Fibroblast of skin of abdomen (primary cell): ENCODE data around the gene DCAF6.
A peak's percentile ranks its signal among the peaks of the same experiment; 100 is the strongest.

Experiments used
- DNase-seq: peaks from one replicate; pipeline ENCODE4 v3.0.0-alpha.2; 2013

DCAF6 gene

DNA sequence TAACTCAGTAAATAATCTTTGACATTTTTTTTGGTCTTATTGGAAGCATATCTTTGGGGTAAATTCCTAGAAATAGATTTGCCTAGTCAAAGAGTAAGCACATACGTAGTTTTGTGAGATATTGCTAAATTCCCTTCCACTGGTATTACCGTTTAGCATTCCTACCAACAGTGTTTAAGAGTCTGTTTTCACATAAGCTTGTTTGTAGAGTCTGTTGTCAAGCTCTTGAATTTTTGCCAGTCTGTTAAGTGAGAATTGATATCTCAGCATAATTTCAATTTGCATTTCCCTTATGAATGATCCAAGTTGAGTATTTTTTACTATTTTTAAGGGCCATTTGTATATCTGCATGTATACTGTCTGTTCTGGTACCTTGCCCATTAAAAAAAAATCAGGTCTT is 37.3 kb downstream of the DCAF6 start:
- DNase-seq = no peak

DNA sequence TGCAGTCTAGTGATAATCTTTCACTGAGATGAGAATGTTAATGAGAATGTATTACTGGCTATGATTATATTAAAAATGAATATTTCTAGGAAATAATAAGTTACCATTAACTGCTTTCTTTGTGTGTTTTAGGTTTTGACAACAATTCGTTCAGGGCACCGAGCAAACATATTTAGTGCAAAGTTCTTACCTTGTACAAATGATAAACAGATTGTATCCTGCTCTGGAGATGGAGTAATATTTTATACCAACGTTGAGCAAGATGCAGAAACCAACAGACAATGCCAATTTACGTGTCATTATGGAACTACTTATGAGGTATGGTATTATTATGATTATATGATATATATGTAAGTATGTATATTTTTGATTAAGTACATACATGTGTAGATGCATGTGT is 38.2 kb downstream of the DCAF6 start:
- DNase-seq = no peak

DNA sequence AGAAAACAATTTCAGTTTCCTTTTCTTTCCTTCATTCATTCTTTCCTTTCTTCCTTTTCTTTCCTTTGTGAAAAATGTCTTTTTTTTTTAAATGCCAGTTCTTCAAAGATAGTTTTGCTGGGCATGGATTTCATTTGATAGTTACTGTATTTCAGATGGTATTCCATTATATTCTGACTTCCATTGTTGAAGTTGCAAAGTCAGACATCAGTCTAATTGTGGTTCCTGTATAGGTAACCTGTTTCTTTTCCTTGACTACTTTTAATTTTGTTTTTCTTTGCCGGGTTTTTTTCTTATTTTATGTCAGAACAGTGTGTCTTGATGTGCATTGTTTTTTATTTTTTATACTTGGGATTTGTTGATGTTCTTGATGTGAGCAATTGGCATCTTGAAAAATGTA is 40.8 kb downstream of the DCAF6 start:
- no peak for DNase-seq

DNA sequence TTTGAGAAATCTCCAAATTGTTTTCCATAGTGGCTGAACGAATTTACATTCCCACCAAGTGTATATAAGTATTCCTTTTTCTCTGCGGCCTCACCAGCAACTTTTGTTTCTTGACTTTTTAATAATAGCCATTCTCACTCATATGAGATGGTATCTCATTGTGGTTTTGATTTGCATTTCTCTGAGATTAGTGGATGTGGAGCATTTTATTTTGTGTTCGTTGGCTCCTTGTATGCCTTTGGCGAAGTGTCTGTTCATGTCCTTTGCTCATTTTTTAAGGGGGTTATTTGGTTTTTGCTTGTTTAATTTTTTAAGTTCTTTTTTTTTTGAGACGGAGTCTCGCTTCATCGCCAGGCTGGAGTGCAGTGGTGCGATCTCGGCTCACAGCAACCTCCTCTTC is 45.5 kb downstream of the DCAF6 start:
- DNase-seq = peak; percentile 15

DNA sequence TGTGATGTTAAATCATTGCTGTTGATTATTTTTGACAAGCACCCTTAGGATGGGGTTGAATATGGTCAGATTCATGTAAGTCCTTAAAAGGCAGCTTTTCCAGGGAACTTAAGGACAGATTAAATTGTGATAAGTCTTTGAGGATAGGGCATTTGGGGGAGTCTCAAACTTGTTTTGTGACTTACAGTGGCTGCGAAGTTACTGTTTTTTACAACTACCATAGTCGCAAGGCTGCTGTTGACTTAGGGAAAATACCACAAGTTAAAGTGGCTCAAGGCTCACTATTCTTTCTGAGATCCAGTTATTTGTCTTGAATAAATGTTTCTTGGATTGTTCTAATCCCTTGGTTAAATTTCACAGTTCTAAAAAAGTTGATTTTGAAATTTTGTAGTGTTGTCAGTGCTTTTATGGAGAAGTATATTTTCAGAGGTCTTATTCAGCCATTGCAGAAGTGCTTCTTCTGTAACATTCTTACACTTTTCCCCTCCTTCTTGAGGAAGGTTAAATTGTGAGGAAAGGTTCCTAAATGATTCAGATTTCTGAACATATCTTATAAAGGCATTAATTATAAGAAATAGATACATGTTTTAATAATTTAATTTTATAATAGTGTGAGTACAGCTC is 47.4 kb downstream of the DCAF6 start:
- DNase-seq = no peak

DNA sequence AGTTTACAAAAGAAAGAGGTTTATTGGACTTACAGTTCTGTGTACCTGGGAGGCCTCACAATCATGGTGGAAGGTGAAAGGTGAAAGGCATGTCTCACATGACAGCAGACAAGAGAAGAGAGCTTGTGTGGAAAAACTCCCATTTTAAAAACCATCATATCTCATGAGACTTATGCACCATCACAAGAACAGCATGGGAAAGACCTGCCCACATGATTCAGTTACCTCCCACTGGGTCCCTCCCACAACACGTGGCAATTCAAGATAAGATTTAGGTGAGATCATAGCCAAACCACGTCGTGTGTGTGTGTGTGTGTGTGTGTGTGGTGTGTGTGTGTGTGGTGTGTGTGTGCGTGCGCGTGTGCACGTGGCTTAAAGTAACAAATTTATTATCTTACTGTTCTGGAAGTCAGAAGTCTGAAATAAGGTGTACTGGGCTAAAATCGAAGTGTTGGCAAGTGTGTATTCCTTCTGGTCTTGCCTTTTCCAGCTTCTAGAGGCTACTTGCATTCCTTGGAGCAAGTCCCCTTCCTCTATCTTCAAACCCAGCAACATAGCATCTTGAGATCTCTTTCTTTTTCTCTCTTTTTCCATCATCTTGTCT is 48.5 kb downstream of the DCAF6 start:
- DNase-seq = no peak

DNA sequence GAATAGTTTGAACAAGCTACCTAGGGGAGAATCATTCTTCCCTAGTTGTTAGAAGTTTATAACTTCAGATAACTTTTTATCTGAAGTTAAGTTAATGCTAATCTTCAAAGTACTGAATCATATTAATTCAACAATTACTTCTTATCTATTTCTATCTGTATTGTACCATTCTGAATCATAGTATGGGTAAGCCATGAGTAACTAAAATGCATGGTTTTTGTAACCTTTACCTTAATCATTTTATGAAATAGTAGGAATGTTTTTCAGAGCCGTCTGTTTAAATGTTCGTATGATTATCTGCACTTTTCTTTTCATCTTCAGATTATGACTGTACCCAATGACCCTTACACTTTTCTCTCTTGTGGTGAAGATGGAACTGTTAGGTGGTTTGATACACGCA is 50.7 kb downstream of the DCAF6 start:
- DNase-seq = no peak

DNA sequence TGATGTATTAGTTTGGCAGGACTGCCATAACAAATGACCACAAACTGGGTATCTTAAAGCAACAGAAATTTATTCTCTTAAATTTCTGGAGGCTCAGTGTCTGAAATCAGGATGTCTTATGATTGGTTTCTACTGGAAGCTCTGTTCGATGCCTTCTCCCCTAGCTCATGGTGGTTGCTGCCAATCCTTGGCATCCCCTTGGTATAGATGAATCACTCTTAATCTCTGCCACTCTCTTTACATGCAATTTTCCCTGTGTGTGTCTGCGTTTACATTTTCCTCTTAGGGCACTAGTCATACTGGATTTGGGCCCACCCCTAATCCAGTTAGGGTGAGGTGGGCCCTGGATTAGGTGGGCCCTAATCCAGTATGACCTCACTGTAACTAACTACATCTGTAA is 55.1 kb downstream of the DCAF6 start:
- no peak for DNase-seq

DNA sequence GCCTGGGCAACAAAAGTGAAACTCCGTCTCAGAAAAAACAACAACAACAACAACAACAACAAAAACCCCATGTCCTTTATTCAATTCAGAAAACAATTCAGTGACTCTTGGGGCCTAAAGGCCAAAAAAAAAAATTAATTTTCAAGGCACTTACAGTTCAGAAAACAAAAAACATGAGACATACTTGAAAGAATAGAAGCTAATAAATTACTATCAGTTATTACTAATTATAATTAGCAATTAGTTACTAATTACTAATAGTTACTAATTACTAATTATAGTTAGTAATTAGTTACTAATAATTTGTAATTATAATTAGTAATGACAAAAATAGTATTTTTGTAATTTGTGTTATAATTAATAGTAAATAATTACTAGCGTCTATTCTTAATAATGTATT is 57.2 kb downstream of the DCAF6 start:
- no peak for DNase-seq

DNA sequence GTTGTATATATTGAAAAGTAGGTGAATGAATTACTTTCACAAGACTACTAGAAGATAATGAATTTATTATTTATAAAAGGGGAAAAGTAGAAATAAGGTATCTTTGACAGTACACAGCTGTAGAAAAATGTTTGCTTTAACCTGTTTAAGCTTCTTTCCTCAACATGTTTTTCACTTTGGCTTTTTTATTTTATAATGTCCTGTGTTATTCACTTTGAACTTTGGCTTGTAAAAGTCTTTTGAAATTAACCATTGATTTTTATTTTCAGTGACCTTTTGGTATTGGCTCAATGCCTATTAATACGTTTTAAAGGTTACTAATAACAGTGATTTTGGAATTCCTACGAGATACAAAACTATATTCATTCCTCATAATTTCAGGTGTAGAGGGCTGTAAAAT is 58.1 kb downstream of the DCAF6 start:
- DNase-seq = no peak

DNA sequence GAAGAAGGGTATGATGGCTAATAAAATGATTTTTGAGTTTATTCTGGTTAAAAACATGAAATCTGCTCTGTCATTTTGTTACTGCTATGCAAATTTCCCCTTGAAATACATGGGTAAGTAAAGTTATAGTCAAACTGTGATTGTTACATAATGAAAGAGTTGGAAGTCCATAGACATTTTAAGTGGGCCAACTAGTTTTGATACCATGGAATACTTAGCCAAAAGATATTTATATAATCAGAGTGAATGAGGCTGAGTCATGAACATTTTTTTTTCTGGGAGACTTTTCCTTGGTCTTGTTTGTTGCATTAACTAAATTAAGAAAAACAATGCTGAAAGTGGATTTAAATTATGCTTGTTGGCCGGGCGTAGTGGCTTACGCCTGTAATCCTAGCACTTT is 58.6 kb downstream of the DCAF6 start:
- DNase-seq = no peak

DNA sequence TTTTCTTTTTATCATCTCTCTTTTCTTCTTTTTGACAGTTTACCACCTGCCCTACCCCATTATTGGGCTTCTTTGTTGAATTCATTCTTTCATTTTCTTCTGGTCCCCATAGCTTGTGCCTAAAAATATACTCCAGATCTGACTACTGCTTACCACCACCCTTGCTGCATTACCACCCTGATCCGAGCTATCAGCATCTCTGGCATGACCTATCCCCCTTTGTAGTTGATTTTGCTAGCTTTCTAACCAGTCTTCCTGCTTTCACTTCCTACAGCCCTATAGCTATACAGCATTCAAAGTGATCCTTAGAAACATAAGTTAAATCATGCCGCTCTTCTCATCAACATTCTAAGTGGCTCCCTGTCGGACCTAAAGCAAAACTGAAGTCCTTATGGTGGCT is 59.8 kb downstream of the DCAF6 start:
- no peak for DNase-seq

DNA sequence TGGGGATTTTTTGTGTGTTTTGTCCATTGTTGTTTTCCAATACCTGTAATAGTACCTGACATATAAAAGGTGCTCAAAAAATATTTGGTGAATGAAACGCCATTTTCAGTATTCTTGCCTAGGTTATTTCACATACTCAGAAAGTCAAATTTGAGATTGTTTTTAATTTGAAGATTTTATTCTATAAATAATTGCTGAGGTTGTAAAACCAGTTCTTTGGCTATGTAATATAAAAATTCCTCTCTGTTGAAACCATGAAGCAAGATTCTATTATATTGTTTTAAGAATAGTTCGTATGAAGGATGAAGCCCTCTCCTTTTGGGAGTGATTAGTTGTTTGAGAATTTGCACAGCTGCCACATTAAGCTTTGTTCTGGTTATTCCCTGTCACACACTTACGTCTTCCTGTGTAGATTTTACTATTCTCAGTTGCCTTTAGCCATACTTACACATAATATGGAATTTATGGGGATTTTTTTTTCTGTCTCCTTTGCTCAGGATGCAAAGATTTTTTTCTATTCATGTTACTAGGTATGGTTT is 60.6 kb downstream of the DCAF6 start:
- no peak for DNase-seq

DNA sequence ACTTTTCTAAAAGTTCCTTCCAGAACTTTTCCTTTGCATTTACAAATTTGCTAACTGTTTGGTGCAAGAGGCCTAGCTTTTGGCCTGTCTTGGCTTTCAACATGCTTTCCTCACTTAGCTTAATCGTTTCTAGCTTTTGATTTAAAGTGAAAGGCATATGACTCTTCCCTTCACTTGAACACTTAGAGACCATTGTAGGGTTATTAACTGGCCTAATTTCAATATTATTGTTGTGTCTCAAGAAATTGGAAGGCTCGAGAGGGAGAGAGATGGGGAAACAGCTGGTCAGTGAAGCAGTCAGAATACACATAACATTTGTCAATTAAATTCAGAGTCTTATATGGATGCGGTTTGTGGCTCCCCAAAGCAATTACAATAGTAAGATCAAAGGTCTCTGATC is 63.4 kb downstream of the DCAF6 start:
- no peak for DNase-seq

DNA sequence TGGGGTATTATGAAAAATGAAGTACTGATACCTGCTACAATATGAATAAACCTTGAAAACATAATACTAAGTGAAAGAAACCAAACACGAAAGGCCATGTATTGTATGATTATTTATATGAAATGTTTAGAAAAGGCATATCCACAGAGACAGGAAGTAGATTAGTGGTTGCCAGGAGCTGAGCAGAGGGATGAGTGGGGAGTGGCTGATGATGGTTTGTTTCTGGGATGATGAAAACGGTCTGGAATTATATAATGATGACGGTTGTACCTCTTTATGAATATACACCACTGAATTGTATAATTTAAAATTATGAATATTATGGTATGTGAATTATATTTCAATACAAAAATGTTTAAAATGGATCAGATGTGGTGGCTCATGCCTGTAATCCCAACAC is 64.2 kb downstream of the DCAF6 start:
- DNase-seq = no peak

DNA sequence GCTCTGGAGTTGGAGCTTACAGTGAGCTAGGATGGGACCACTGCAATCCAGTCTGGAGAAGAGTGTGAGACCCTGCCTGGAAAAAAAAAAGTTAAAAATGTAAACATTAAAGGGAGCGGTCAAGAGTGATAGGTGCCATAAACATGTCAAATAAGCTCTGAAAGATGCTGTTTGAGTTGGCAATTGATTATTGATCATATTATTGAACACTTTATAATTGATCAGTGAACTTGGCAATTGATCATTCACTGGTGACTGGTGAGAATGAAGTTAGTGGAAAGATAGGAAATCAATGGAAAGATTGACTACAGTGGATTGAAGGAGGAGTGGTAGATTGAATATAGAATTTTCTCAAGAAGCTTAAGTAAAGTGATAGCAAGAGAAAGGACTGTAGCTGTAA is 64.7 kb downstream of the DCAF6 start:
- DNase-seq = no peak

DNA sequence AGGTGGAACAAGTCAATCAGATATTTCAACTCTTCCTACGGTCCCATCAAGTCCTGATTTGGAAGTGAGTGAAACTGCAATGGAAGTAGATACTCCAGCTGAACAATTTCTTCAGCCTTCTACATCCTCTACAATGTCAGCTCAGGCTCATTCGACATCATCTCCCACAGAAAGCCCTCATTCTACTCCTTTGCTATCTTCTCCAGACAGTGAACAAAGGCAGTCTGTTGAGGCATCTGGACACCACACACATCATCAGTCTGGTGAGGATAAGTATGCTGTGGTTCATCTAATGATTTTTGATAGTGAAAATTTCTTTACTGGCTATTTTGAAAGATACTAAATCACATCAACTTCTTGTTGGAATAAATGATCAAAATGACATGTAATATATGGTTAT is 68.0 kb downstream of the DCAF6 start:
- DNase-seq = no peak

DNA sequence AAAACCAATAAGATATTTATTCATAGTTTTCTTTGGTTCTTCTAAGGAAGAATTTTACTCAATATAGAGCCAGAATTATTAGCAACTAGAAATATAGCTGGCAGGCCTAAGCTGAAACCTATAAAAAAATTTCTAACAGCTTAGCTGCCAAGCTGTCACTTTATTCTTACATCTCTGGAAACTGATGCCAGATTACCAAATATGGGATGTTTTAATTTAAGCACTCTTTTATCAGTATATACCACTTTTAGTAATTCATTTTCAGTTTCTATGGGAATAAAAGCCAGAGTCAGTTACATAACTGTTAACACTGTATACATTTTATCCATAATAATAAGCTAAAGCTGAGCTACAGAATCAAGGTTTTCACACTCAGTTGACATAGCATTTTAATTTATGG is 69.0 kb downstream of the DCAF6 start:
- no peak for DNase-seq

DNA sequence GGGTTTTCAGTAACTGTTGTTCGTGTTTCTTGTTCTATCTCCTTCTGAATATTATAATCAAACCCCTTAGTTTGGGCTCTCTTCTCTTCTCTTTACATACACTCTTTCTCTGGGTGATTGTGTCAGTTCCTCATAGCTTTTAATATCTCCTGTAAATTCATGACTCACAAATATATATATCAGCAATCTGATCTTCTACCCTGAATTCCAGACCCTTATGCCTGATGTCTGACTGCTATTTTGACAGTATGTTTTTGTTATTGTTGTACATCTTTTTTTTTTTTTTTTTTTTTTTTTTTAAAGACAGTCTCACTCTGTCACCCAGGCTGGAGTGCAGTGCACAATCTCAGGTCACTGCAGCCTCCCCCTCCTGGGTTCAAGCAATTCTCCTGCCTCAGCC is 71.2 kb downstream of the DCAF6 start:
- DNase-seq = no peak

DNA sequence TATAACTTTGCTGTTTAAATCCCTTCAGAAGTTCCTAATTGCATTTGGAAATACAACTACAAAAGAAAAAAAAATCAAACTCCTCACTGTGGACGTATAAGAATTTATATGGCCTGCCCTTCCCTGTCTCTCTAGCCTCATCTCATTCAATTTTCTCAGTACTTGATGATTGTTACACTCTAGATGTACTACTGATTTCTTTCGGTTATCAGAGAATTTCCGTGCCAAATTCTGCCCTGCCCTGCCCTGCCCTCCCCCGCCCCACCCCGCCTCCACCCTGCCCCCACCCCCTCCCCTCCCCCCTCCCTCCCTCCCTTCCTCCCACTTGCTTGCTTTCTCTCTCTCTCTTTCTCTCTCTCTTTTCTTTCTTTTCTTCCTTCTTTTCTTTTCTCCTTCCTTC is 72.1 kb downstream of the DCAF6 start:
- DNase-seq = no peak

DNA sequence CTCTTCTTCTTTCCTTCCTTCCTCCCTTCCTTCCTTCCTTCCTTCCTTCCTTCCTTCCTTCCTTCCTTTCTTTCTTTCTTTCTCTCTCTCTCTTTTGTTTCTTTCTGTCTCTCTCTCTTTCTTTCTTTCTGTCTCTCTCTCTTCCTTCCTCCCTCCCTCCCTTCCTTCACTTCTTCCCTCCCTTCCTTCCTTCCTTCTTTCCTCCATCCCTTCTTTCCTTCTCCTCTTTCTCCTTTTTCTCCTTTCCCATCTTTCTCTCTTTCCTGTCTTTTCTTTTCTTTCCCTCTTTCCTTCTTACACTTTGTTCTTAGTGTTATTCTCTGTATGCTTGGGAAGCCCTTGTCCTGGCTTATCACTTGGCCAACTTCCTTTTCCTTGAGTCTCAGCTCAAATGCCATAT is 72.8 kb downstream of the DCAF6 start:
- no peak for DNase-seq

DNA sequence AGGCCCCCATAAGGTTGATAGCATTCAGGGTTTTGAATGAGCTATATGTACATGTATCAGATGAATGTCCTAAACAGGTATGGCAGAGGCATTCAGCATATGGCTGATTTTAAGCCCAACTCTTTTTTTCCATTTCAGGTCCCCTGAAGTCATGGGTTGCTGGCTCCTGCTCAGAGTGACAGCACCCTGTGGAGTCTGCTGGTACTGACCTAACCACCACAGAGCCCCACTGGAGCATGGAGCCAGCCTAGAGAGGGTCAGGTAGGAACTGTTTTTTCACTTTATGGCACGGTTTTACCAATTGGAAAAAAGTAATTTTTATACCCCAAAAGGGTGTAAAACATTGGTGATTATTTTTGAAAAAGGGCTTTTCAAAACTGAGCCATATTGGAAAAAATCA is 82.9 kb downstream of the DCAF6 start:
- no peak for DNase-seq

DNA sequence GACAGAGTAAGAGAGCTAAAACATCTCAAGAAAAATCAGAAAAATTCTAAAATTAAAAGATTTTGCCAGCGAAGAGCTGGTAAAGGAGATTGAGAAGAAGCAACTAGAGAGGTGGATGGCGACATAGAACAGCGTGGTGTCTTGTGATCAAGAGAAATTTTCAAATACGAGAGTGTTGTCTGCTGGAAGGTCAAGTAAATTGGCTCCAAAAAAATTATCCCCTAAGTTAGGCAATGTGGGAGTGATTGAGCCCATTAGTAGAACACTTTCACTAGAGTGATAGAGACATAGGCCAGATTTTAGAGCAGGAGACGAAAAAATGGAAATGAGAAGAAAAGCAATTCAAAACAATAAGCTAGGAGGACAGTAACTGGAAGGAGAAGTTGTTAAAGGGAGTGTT is 94.7 kb downstream of the DCAF6 start:
- no peak for DNase-seq

DNA sequence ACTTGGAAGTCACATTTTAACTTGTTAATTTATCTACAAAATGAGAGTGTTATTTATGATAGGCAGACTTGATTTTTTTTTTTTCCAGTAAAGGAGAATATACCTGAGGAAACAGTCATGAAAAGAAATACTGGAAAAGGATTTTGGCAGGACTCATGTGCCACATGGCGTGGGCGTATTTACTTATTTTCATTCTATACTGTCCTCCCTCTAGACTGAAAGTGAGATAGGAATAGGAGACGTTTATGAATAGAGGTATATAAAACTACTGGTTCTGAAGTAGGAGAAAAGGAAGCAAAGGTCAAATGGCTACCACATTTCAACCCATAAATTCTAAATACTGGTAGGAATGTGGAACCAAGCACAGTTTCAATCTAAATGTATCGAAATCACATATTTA is 95.1 kb downstream of the DCAF6 start:
- DNase-seq = no peak

DNA sequence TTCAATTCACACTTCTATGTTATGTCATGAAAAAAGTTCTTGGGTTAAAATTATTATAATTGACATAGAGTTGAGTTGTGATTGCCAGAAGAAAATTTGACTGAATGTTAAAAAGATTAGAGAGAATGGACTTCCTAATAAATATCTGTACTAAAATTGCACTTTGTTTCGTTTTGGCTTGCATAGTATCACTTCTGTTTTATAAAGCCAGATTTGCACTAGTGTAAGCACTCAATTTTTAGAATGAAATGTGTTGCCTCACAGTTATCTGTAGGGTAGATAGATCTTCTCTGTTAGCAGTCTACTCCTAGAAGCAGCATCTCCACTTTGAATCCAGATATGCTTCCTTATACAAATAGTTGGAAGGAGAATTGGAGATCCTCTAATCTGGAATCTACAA is 95.5 kb downstream of the DCAF6 start:
- DNase-seq = no peak
